ENCODE data around the gene MAST2. TPM values are rescaled to one million over a fixed set of nuclear protein-coding genes. Genes with fewer than 3 reads are reported as not detected.

The MAST2 gene
- total RNA-seq, 1 donor from 2014 or later, result 45.2 TPM

- FAIRE-seq (no peak), DNase-seq (ENCODE audit: low spot score in 2 of 2) (no peak)
These were observed 281.4 kb downstream of the MAST2 start for GRCh38 chr1:46084553-46085451.

Other genes with a start within 250 kb of the MAST2 start
- gene NASP, start 219.6 kb upstream of the MAST2 start, total RNA-seq, result 59.5 TPM
- 0.41 TPM for gene CCDC17, start 179.6 kb upstream of the MAST2 start, total RNA-seq
- gene GPBP1L1, start 117.1 kb upstream of the MAST2 start, total RNA-seq, result 58.7 TPM
- gene TMEM69, start 115.4 kb upstream of the MAST2 start, total RNA-seq, result 17.9 TPM
- gene IPP, start 53.0 kb upstream of the MAST2 start, total RNA-seq, result 10.2 TPM